Superior temporal gyrus (tissue), 1 donor: Measurements from ENCODE around the gene LUM.

Experiments
- DNase-seq: peaks from one replicate; pipeline ENCODE4 v3.0.0-alpha.2; 2016; ENCODE audit errors: extremely low spot score

LUM gene, protein sequence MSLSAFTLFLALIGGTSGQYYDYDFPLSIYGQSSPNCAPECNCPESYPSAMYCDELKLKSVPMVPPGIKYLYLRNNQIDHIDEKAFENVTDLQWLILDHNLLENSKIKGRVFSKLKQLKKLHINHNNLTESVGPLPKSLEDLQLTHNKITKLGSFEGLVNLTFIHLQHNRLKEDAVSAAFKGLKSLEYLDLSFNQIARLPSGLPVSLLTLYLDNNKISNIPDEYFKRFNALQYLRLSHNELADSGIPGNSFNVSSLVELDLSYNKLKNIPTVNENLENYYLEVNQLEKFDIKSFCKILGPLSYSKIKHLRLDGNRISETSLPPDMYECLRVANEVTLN

DNA sequence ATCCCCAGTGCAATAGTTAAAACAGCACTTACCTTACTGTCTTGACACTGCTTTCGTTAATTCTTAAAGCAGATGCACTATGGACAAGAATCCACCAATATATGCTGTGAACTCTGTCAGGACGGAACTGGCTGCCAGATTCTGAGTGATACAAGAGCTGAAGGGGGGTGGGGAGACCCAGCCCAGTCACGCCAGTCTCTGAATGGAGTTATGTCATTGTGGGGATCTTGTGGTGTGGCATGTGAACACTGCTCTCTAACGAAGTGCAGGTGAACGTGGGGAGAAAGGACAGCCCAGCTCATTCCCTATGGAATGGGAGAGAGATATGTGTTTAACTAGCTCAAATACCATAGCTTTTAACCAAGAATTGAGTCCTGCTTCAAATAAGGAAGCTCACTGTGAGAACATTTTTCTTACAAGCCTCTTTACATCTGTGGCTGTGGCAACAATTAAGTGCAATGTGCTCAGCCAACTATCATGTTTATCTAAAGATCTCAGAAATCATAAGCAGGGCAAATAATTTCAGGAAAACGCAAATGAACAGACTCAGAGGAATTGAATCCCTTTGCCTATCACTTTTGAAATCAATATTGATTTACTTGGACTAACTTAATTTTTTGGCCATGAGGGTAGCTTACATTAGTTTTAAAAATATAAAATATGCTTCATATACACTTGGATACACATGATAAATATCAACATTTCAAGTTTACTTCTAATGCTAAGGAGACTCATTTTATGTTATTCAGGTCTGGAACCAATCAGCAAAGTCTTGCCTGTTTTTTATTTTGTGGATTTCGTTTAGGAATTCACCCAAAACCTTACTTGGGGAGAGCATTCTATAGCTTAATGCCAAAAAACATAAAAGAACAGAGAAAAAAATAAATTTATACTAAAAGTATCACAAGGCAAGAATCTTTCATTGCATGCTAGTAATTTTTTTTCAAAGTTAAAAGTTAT lies at the start of gene LUM:
Gene LUM, minus strand, starts transcription at position 129 of the 960 bp plus-strand sequence. CDS start 2,515 bp downstream, outside the sequence.
- no peak for DNase-seq

DNA sequence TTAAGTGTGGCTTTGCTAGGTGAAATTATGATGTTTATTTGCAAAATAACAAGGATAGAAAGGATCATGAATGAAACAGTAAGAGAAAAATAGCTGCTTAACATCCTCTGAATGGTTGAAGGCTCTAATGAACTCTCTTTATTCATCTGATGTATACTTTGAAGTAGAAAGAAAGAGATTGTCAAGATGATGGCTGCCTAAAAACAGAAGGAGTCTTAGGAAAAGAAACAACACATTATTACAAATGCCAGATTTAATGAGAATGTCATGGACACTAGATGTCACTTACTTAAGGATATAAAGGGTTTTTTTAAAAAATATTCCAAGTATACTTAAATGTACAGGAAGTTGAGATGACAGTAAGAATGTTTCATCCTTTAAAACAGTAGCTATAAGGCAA lies 49.7 kb upstream of the LUM start:
- no peak for DNase-seq

DNA sequence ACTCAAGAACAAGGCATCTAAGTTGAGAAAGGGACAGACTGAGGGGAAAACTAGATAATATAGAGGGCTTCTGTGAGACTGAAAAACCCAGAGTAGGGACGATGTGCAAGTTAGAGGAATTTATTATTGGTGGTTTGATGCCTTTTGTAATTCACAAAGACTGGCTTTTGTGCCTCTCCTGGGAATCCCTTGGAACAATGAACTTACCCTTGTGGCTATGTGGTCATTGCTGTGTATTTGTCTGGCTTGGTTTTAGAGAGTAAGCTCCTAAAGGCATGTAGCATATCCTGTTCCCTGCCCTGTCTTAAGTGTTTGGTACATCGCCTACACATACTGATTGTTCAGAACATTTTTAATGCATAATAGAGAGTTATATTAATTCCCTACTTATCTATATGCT lies 44.7 kb upstream of the LUM start:
- no peak for DNase-seq

DNA sequence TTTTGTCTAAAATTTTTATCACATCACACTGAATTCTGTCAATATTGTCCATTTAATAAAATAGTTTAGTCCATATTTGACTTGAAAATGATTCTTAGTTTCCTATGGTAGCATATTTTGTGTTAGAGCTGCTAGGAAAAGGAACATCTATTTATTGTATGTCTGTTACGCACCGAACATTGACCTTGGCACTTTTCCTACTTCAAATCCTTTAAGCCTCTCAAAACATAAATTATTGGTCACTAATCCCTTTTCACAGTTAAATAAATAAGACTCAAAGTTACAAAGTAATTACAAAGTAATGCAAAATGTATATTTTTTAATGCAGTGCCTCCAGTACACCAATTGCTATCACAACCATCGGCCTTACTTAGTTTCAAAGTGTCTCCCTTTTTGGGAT lies 42.8 kb upstream of the LUM start:
- no peak for DNase-seq

DNA sequence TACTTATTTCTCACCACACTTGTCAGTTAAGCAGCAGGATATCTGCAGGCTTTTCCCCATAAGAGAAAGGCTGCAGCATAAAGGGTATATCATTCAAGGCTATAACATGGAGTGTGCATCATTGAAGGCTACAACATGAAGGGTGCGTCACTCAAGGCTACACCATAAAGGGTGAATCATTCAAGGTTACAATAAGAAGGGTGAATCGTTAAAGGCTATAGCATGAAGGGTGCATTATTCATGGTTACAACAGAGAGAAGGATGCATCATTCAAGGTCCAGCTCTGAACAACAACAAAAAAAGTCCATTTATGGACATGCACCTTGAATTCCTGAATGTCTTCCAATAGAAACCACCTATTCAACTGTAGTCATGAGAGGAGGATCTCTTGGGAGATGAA lies 32.8 kb upstream of the LUM start:
- no peak for DNase-seq

DNA sequence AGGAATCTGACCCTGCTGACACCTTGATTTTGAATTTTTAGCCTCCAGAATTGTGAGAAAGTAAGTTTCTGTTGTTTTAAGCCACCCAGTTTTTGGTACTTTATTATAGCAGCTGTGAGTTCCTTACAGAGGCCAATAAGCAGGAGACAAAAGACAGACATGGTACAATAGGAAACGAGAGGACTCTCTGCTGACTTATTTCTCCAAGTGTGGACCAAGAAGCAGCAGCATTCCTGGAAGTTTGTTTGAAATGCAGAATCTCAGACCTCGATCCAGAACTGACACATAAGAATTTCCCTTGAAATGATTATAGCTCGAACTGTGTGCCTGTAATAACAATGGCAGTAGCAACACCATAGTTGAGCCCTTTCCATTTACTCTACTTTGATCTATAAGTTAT lies 31.9 kb upstream of the LUM start:
- DNase-seq: no peak

DNA sequence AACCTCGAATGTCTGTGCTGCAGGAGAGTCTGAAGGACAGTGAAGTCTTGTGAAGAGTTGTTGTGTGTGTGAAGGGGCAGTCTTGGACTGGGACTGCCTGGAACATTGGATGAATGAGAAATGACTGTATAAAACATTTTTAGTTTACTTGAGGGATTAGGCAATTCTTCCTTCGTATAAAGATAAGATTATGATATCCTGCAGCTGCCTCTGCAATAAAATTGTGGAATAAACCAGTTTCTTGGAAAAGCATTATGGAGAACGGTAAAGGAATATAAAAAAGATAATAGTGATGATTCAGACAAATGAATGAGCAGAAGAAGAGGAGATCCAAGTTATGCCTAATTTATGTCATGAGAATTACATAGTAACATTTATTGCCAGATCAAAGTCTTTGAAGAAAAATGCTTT lies 30.9 kb upstream of the LUM start:
- DNase-seq: no peak

DNA sequence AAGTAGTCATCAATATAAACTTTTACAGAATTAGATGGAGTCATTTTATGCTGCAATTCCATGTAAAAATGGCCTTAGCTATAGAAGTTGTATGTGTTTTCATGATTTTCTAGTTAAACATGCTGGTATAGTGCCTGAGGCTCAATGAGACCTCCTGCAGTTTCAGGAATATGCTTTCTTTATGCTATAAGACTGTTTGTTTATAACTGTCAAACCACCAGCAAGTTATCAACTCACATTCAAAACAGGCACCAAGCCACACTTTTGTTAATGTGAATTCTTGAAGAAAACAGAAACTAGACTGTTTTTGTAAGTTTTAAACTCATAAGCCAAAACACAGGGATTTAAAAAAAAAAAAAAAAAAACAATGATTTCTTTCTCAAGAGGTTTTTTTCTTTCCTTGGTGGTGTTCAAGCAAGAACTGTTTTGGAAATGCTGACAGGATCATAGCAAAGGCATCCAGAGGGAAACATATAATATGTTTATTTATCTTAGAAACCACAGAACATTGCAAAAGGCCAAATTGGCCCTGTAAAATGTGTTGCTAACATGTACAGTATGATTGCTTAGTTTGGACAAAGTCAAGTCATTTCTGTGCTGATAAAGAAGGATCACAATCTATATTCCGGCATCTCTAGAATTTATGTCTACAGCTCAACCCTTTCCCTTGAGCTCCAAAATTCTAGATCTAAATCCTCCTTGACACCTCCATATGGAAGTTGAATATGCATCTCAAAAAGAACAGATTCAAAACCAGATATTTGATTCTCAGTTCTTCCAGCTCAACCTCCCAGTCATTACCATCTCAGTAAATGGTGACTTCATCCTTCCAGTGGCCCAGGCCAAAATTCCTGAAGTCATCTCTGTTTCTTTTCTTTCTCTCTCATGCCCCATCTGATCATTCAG lies 29.0 kb upstream of the LUM start:
- no peak for DNase-seq

DNA sequence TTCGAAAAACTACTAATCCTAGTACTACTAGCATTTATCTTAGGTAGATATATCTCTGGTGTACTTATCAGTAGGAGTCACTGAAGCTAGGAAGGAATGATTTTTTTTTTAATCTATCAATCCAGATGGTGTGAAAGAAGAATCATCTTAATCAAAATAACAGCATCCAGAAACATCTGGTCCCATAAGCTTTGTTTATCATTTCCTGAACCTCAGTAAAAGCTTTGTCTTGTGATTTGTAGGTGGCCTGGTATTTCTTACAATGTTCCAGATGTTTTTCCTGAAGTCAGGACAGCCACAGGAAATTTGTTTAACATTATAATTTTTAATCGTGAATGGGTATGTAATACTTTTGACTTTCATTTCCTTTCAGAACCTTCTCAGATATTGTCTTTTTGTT lies 28.0 kb upstream of the LUM start:
- no peak for DNase-seq

DNA sequence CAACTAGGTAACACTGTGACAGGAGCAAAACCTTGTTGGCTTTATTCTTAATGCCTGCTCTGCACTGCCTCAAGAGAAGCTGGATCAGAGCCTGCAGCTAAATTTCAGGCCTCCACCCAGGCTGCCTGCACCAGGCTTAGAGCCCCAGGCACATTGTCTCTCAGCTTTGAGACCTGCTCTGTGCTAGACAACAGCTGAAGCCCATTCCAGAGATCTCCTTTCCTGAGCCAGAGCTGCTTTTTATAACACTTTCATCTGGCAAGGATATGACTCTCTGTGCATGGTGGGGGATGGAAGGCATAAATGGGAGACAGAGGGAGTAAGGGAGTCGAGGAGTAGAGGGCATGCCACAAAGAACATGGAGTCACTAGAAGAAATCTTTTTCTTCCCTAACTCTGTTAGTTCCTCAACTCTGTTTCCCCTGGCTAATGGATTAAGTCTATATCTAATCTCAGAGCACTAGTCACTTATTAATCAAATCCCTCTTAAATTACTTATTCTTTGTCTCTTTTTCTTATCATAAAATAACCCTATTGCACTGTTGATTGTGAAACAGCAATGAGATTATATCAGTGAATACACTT lies 27.1 kb upstream of the LUM start:
- DNase-seq: no peak

DNA sequence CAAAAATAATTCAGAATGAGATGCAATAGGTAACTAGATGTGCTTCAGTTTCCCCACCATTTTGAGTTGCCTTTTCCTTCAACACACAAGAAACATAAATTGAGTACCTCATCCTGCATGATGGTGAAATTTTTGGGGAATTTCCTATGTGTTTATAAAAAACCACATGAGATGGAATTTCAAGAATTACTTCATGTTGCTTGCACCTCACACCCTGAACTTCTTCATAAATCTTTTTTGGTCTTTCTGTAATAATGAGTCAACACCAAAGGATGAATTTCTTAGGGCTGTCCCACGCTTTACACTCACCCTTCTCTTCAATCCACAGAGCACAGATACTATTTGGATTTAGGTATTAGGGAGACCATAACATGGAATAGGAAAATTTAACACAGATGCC lies 22.6 kb upstream of the LUM start:
- no peak for DNase-seq

DNA sequence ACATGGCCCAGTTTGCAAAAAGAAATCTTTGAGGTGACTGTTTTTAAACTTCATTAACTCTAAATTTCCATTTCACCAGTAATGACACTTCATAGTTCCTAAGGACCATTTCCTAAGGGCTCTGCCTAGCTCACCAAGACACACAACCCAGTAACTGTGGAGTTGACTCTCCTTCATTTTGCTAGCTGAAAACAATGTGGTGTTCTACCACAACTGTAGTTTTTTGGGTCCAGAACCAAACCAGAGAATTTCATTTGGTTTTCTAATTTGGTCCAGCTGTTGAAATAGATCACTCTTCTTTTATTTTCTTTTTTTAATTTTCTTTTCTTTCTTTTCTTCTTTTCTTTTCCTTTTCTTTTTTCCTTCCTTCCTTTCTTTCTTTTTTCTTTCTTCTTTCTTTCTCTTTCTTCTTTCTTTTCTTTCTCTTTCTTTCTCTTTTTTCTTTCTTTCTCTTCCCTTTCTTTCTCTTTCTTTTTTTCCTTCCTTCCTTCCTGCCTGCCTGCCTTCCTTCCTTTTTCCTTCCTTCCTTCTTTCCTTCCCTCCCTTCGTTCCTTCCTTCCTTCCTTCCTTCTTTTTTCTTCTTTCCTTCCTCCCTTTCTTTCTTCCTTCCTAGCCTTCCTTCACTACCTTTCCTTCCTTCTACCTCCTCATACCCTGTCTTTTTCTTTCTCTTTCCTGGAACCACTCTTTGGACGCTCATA lies 18.5 kb upstream of the LUM start:
- no peak for DNase-seq

DNA sequence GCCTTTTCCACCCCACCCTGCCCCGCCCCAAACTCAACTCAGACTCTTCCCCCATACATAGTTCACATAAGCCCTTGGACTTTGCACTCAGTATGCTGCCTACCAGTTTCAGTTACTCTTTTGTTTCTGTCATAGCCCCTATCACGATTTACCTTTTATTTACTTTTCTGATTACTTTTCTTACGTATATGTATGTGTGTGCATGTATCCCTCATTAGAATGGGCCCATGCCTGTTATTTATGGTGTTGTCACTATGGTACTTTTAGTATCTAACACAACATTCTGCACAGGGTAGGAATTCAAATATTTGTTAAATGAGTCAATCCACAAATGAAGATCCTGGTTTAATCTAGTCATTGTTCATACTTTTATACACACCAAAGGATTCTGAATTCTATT lies 16.5 kb upstream of the LUM start:
- no peak for DNase-seq

DNA sequence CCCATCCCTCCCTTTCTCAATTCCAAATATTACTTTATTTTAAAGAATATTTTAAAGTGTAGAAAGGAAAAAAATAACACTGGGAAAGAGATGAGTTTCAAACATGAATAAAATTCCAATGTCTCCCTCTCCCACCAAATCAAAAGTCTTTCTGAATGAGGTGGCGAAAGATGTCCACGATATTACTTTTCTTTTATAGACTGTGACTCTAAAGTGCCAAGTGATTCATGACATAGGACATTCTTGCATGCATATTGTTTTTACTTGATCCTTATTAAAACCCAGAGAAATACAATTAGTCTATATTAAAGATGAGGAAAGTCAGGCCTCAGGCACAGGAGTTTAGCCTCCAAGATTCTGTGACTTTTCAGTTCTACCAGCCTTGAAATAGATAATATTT lies 16.0 kb upstream of the LUM start:
- DNase-seq: no peak

DNA sequence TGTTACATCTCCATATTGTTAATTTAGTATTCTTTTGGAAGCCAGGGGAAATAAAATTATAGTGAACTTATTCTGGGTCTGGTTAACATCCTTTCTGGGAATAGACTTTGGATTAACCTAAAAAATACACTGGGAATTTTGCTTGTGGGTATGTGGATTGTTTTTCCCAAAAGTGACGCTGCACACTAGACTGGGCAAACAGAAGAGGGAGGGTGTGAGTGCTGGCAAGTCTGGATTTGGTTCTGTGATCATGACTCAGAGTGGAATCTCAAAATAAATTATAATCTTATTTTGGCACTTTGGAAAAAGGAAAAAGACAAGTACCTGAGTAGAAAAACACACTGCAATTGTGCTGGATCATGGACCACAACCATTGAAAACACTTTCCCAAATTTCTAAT lies 15.2 kb upstream of the LUM start:
- no peak for DNase-seq

DNA sequence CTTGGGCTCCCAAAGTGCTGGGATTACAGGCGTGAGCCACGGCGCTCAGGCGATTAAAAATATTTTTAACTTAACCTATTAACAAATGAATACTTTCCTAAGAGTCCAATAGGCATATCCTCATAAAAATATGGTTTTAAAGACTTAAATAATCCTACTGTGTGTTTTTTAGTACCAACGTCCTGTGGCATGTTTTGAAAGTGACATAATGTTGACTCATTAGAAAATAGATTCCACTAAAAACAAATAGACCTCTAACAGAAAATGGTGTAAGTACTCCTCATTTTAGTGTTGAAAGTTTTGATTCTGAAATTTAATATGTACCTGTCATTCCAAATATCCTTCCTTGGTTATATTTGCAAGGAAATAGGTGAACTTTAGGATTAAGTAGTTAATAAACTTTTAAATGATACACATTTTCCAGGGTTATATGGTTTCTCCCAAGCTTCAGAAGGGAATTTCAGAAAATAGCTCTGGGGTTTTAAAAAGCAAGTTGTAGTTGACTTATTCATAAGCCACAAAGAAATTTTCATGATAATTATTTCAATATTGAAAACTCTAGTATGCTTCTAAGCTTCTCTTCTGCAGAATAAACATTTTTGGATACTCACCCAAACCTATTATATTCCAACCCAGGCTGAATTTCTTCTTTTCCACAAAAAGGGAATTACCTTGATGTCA lies 12.1 kb upstream of the LUM start:
- no peak for DNase-seq

DNA sequence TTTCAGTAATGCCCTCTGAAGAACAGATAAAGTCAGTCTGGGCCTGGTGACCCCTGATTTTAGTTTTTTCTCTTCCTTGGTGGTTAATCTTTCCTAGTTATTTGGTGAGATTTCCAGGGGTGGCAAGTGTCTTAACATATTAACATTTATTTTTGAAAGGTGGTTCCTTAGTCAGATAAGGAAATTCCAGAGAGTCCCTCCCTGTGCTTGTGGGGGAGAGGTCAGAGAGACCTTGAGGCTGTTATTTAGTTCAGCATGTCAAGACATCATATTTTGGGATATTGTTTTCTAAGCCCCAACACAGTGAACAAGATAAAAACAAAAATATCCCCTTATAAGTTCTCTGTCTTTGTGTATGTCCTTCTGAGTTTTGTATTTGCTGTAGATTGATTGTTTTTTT lies 9.5 kb upstream of the LUM start:
- DNase-seq: no peak

DNA sequence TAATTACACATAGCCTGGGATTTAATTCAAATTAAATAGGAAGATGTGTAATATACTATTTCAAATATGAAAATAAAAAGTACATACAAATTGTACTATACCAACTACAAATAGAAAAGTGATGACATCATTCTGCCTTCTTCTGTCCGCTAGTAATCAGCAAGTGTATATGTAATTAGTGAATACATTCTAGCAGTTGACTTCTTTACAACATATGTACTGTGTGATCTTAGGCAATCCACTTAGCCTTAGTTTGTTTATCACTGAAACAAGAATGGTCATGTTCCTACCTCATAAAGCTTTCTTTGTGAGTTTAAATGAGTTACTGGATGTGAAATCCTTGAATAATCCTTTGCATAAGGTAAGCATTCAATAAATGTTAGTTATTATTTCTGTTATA lies 7.8 kb upstream of the LUM start:
- DNase-seq: no peak

DNA sequence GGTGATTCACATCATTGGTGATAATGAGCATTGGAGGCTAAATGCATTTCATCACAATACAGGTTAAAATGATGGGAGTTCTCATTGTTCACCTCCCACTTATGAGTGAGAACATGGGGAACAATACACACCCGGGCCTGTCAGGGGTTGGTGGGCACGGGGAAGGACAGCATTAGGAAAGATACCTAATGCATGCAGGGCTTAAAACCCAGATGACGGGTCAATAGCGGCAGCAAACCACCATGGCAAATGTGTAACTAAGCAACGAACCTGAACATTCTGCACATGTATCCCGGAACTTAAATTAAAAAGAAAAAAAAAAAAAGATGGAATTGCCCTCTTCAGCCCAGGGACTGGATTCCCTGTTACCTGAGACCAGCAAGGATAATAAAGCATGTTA lies 2.3 kb upstream of the LUM start:
- DNase-seq: no peak

DNA sequence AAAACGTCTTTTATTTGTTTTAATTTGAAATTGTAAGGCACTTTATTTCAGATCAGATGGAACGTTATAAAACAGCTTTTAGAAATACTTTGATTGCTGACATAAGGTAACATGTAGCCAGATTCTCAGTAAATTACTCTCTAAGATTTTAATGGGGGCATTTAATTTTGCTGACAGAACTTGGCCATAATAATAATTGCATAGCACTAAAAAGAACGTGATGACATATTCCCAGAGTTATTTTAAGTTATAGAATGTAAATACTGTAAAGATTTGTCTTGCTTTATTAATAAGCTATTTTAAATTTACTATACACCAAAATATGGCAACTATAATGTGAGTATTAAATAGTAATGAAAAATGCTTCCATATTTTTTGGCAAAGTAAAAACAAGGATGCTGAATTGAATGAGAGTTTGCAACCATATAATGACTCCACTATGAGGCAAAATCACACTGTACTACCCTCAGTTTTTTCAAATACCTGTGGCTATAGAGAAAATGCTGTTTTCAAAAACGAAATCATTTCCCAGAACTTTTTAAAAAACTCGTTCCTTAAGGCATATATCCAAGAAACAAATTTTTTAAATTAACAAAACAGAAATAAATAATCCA lies 876 bp downstream of the LUM start:
- no peak for DNase-seq
